Heart left ventricle (tissue), 13 donors: ENCODE measurements around the gene OSTC.

Experiments
- CTCF ChIP-seq, 12 donors: fragments of 200-600 bp; sonication (generic) in 4 of 12; IDR thresholded peaks; one replicate each; pipeline versions ENCODE4 v1.5.0 to v1.8.0; 2018 to 2022; ENCODE audit warnings: antibody characterized with exemption in 12 of 12, mild to moderate bottlenecking in 5 of 12
- POLR2A ChIP-seq, 2 donors: fragments of 450-650 bp; IDR thresholded peaks; one replicate each; pipeline ENCODE4 v1.6.1; 2017; ENCODE audit warnings: antibody characterized with exemption in 2 of 2, mild to moderate bottlenecking in 2 of 2, moderate library complexity in 2 of 2
- donor health status: ischemic (EF 13 %, LVEDD 7.1; RV severe dilation, severe dysfunction).
- donor health status: DM: no; HTN: yes; CAD: no.
- donor health status: DM: no; HTN: no; CAD: no.
- donor health status: ischemic (EF 25% LVEDD 6.9; RV normal size, moderate dysfunction).
- donor health status: ischemic (EF 25% LVEDD 5.7; RV mildly dilated, moderate dysfunction).
- donor health status: ischemic (EF 35%, LVEDD 5.7; RV mildly dilated, moderate dysfunction).
- donor health status: nonischemic (EF 11% LVEDD 7.7; RV severe dilation, severe dysfunction).
- donor health status: DM: yes; HTN: yes; CAD: no.
- donor health status: PGD.
- donor health status: ischemic (EF 29% LVEDD 5.4; RV normal size, mild dysfunction).
- donor health status: nonischemic (EF 23%, LVEDD 6.1; RV moderate dilation, normal function).

GRCh38 chr4:108637856-108638255, 12.5 kb upstream of the OSTC start:
- peak in 2 of 12 donors; percentile 8 to 12 for TF ChIP-seq CTCF (IDR thresholded peaks at IDR 0.05)
- TF ChIP-seq POLR2A (IDR thresholded peaks at IDR 0.05): no peak
